Erythroblast (primary cell): Measurements from ENCODE around the gene ATXN7.

Source experiments
- GATA1 ChIP-seq: IDR thresholded peaks from 2 replicates; pipeline ENCODE4 v1.6.1; 2011; ENCODE audit warnings: low read depth, mild to moderate bottlenecking, control low read depth, low read length, moderate library complexity
- POLR2A ChIP-seq: IDR thresholded peaks from 2 replicates; pipeline ENCODE4 v1.6.1; 2011; ENCODE audit warnings: mild to moderate bottlenecking, low read length

- TF ChIP-seq POLR2A (no peak), GATA1 (no peak)
Measured at GRCh38 chr3:63992516-63993209, 129.0 kb downstream of the ATXN7 start.
